ENCODE measurements around the gene HDAC11.

HDAC11 gene

GRCh38 chr3:13542142-13542541 lies 62.0 kb downstream of the HDAC11 start:
- no peak for DNase-seq (ENCODE audit: low spot score)

GRCh38 chr3:13543253-13543652 lies 63.1 kb downstream of the HDAC11 start:
- no peak for DNase-seq (ENCODE audit: low spot score)

- DNase-seq (ENCODE audit: low spot score) = no peak
These were observed 64.3 kb downstream of the HDAC11 start for GRCh38 chr3:13544293-13544831.

- no peak for DNase-seq (ENCODE audit: low spot score)
These were observed 65.0 kb downstream of the HDAC11 start for GRCh38 chr3:13544951-13545651.

GRCh38 chr3:13545952-13546454 lies 65.9 kb downstream of the HDAC11 start:
- DNase-seq (ENCODE audit: low spot score) = no peak

- DNase-seq (ENCODE audit: low spot score) = no peak
These were observed 66.6 kb downstream of the HDAC11 start for GRCh38 chr3:13546667-13547171.

- DNase-seq (ENCODE audit: low spot score) = no peak
These were observed 67.7 kb downstream of the HDAC11 start for GRCh38 chr3:13547591-13548371.

- DNase-seq (ENCODE audit: low spot score) = no peak
These were observed 68.9 kb downstream of the HDAC11 start, which contains the start of gene FBLN2 for GRCh38 chr3:13548696-13549622. FBLN2 (plus strand) TSS chr3:13549125; CDS start chr3:13570356, 21,231 bp downstream.

GRCh38 chr3:13549623-13550422 lies 69.7 kb downstream of the HDAC11 start:
- DNase-seq (ENCODE audit: low spot score) = no peak

GRCh38 chr3:13550423-13550690 lies 70.3 kb downstream of the HDAC11 start:
- no peak for DNase-seq (ENCODE audit: low spot score)

GRCh38 chr3:13550791-13551360 lies 70.8 kb downstream of the HDAC11 start:
- no peak for DNase-seq (ENCODE audit: low spot score)

GRCh38 chr3:13552857-13553652 lies 72.9 kb downstream of the HDAC11 start:
- DNase-seq (ENCODE audit: low spot score) = no peak

GRCh38 chr3:13553686-13554085 lies 73.6 kb downstream of the HDAC11 start:
- DNase-seq (ENCODE audit: low spot score) = no peak

- DNase-seq (ENCODE audit: low spot score) = no peak
These were observed 75.6 kb downstream of the HDAC11 start for GRCh38 chr3:13555753-13556152.

Measured in putamen (tissue), 1 donor.